Body of pancreas (tissue), 4 donors: ENCODE results near the gene KCNQ1OT1.

Experiments used
- POLR2A ChIP-seq, 3 donors: fragments of 450-650 bp; IDR thresholded peaks; one replicate each; pipeline ENCODE4 v1.6.1; 2016; ENCODE audit warnings: antibody characterized with exemption in 3 of 3, mild to moderate bottlenecking in 2 of 3
- TF ChIP-seq, protein P1 (sequence below), 7 experiments: fragments of 450-650 bp in 4 of 7; fragments of 200-600 bp in 3 of 7; sonication (generic) in 3 of 7; IDR thresholded peaks; one replicate each; pipeline ENCODE4 v1.5.1; 2016 to 2019; ENCODE audit warnings: antibody characterized with exemption in 7 of 7

DNA sequence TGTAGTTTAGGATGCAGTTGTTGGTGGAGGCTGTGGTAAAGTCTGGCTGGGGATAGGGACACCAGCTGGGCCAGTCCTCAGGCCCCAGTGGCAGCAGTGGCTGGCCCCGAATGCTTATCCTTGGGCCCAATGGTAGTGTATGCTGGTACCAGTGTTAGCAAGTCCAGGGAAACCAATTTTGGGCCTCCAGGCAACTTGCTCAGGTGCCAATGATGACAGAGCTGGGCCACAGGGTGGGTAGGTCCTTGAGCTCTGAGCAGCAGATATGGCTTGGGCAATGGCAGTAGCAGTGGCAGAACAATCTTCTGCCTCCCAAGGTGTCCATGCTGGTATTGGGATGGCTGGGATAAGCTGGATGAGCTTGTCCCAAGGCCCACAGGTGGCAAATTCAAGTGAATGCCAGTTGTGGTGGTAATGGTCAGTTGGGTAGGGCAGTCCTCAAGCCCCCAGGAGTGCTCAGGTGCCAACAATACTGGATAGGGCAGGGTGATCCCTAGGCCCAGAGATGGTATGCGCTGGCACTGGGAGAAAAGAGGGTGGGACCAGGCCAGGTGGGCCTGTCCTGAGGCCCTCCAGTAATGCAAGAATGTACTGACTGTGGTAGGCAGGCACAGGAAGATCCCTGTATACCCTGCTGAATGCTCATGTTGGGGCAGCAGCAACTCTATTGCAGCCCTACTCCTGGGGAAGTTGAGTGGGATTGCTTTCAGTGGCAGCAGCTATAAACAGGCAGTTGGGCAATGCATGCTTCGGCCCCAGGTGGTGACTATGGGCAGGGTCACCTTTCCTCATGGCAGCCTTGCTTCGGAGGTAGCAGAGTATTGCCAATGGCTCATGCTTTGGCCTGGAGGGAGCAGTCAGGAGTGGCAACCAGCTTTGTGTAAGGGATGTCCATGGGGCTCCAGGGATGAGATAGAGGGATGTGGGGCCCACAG, 54.7 kb downstream of the KCNQ1OT1 start:
- TF ChIP-seq, protein P1, sequence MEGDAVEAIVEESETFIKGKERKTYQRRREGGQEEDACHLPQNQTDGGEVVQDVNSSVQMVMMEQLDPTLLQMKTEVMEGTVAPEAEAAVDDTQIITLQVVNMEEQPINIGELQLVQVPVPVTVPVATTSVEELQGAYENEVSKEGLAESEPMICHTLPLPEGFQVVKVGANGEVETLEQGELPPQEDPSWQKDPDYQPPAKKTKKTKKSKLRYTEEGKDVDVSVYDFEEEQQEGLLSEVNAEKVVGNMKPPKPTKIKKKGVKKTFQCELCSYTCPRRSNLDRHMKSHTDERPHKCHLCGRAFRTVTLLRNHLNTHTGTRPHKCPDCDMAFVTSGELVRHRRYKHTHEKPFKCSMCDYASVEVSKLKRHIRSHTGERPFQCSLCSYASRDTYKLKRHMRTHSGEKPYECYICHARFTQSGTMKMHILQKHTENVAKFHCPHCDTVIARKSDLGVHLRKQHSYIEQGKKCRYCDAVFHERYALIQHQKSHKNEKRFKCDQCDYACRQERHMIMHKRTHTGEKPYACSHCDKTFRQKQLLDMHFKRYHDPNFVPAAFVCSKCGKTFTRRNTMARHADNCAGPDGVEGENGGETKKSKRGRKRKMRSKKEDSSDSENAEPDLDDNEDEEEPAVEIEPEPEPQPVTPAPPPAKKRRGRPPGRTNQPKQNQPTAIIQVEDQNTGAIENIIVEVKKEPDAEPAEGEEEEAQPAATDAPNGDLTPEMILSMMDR (IDR thresholded peaks at IDR 0.05): no peak
- TF ChIP-seq POLR2A (IDR thresholded peaks at IDR 0.05): no peak
